Measurements from ENCODE around the gene SPC25.
A peak's percentile ranks its signal among the peaks of the same experiment; 100 is the strongest.

SPC25 gene

DNA sequence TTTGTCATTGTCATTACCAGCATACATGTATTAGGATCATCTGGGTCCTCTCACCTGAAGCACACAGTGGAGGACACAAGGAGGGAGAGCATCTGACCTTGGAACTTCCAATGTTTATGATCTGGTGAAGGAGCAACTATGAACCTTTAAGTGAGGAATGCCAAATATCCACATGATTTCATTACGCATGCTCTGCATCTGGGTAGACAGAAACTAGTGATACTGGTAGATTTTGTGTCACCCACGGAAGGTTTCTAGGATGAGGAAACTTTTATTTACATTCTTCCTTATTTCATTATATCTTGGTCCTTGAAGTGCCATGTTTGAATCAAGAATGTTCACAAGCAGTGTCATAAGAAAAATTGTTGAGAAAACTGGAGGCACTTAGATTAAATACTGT is 32.1 kb downstream of the SPC25 start:
- H3K4me3 ChIP-seq (ENCODE audit: control insufficient read depth, low read depth, low read length): no peak overlapping the region
- DNase-seq (ENCODE audit: low read depth): no peak
- TF ChIP-seq, protein P1, sequence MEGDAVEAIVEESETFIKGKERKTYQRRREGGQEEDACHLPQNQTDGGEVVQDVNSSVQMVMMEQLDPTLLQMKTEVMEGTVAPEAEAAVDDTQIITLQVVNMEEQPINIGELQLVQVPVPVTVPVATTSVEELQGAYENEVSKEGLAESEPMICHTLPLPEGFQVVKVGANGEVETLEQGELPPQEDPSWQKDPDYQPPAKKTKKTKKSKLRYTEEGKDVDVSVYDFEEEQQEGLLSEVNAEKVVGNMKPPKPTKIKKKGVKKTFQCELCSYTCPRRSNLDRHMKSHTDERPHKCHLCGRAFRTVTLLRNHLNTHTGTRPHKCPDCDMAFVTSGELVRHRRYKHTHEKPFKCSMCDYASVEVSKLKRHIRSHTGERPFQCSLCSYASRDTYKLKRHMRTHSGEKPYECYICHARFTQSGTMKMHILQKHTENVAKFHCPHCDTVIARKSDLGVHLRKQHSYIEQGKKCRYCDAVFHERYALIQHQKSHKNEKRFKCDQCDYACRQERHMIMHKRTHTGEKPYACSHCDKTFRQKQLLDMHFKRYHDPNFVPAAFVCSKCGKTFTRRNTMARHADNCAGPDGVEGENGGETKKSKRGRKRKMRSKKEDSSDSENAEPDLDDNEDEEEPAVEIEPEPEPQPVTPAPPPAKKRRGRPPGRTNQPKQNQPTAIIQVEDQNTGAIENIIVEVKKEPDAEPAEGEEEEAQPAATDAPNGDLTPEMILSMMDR (IDR thresholded peaks at IDR 0.05; ENCODE audit: control insufficient read depth, insufficient read depth, low read depth, low read length, missing control alignments): no peak

DNA sequence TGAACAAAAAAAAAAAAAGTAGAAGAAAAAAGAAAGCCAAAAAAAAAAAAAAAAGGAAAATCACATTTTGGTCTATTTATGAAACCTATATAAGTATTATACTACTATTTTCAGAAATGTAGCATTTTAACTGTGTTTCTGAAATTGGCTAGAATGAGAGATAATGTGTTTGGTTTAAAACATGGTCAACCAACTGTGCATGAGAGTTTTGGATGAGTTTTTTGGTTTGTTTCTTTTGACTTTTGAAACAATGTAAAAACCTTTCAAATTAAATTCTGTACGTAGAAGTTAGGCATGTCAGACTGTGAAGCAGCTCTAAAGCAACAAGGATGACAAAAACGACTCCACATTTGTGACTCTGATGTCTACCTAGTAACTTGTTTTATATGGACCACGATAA is 34.6 kb downstream of the SPC25 start:
- TF ChIP-seq, protein P1 (IDR thresholded peaks at IDR 0.05; ENCODE audit: control insufficient read depth, insufficient read depth, low read depth, low read length, missing control alignments): no peak
- DNase-seq (ENCODE audit: low read depth): no peak
- no peak overlapping the region for H3K4me3 ChIP-seq (ENCODE audit: control insufficient read depth, low read depth, low read length)

DNA sequence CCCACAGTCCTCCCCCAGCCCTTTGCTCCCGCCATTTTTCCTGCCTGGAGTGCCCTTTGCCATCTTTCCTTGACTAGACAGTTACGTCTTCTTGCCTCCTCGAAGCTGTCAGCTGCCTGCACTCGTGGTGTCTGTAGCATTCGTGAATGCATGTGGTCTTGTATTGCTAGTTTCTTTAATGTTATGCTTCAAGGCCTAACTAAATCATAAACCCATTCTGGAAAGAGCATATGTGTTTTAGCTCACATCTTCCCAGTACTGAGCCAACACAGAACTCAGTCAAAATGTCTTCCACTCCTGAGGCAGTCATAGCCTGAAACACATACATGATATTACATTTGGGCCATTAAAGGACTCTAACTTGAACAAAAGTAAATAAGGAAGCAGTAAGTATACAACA is 35.6 kb downstream of the SPC25 start:
- no peak for DNase-seq (ENCODE audit: low read depth)
- H3K4me3 ChIP-seq (ENCODE audit: control insufficient read depth, low read depth, low read length): no peak overlapping the region
- TF ChIP-seq, protein P1 (IDR thresholded peaks at IDR 0.05; ENCODE audit: control insufficient read depth, insufficient read depth, low read depth, low read length, missing control alignments): no peak

DNA sequence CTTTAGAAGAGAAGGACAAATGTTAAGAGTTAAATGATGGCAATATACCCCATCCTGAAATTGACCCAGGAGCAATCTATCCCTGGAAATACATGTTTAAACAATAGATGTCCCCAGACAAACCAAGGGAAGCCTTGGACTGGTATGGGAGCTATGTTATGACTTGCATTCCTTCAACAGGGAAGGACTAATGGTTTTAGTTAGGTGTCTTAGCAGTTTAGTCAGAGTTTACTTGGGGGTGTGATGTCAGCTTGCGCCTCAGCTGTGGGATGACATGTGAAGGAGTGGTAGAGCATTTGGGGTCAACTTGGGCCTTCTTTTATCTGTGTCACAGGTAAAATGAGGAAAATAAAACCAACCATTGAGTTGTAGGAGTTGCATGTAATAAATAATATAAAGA is 36.8 kb downstream of the SPC25 start:
- no peak for DNase-seq (ENCODE audit: low read depth)
- TF ChIP-seq, protein P1 (IDR thresholded peaks at IDR 0.05; ENCODE audit: control insufficient read depth, insufficient read depth, low read depth, low read length, missing control alignments): no peak
- no peak overlapping the region for H3K4me3 ChIP-seq (ENCODE audit: control insufficient read depth, low read depth, low read length)

DNA sequence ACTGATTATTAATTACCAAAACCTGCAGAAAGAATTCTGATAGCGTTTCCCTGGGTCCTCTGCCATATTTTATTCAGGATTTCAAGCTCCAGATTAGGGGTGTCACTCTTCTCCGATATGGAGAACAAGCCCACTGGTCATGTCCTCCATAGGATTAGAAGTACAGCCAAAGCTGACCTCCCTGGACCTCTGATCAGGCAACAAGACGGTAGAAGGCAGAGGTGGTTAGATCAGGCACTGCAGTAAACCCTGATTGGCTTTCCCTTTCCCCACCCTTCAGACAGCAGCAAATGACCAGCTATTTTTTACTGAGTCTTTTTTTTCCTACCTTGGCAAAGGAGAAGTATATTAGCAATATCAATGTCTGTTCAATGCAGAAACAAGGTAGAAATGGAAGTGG is 37.7 kb downstream of the SPC25 start:
- H3K4me3 ChIP-seq (ENCODE audit: control insufficient read depth, low read depth, low read length): no peak overlapping the region
- TF ChIP-seq, protein P1 (IDR thresholded peaks at IDR 0.05; ENCODE audit: control insufficient read depth, insufficient read depth, low read depth, low read length, missing control alignments): no peak
- DNase-seq (ENCODE audit: low read depth): no peak

DNA sequence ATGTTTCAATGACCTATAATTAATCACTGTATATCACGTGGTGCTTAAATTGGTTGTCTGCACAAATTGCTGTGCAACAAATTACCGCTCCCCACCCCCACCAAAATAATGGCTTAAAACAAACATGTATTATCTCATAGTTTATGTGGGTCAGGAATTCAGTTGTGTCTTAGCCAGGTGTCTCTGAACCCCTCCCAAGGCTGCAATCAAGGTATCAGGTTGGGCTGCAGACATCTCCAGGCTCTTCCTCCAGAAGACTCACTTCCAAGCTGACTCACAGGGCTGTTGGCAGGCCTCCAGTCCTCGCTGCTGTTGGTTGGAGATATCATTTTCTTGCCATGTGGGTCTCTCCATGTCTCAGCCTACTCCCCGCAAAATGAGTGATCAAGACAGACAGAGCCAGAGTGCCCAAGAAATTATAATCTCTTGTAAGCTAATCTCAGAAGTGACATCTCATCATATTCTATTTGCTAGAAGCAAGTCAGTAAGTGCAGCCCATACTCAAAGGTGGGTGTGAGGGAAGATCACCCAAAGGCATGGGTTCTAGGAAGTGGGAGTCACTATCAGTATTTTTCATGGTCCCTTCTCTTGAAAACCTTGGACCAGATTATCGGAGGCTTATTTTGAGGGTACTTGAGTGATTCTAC is 38.4 kb downstream of the SPC25 start:
- DNase-seq (ENCODE audit: low read depth): peak; percentile 10
- no peak overlapping the region for H3K4me3 ChIP-seq (ENCODE audit: control insufficient read depth, low read depth, low read length)
- TF ChIP-seq, protein P1 (IDR thresholded peaks at IDR 0.05; ENCODE audit: control insufficient read depth, insufficient read depth, low read depth, low read length, missing control alignments): no peak
